T47D (cell line): ENCODE results near the gene SEMA3D.

Source experiments
- DNase-seq, 2 experiments: peaks; one replicate each; pipeline versions ENCODE4 v3.0.0 to v3.0.0-alpha.2; 2011 to 2012; ENCODE audit warnings: low read depth in 1 of 2, low spot score in 1 of 2
- JUND ChIP-seq: IDR thresholded peaks from 2 replicates; pipeline ENCODE4 v1.6.1; 2012; ENCODE audit warnings: low read depth
- in situ Hi-C: cut with HindIII; loops from 2 replicates; pipeline ENCODE4 v1.10.0; 2016; ENCODE audit warnings: low sequenced_read_pairs, low pct_unique_long_range_greater_than_20kb

The SEMA3D gene

DNA sequence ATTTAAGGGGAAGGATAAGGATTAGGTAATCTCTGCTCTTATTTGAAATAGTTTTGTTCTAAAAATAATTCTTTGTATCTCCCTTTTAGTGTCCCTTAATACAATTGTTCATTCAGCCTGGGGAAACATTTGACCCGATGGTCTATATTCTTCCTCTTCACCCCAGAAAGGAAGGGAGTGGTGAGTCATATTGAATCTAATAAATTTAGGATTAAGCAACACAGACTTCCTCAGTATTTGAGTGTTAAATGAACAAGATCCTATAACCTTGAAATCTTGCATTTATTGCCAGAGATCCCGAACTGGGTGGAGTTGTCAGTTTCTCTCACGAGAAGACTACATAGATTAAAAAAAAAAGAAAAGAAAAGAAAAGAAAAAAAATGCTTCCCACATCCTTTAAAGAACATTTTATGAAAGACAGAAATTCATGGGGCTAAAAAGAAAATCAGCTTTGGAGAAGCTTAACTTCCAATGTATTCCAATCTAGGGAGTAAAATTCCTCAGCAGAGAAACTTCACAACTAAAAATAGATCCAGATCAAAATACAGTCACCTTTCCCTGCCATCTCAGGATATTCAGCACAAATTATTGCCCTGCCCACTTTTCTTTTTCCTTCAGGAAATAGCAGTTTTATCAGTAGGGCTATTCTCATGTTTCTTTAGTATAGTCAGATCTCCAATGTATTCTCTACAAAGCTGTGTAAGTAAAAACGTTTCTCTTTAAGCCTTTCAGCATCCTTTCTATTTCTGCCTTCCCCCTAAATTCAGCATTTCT lies 82.2 kb downstream of the SEMA3D start:
- DNase-seq, result no peak
- in situ Hi-C loops, result no loop called here
- no peak for TF ChIP-seq JUND

- DNase-seq, result no peak
- in situ Hi-C loops, result no loop called here
- TF ChIP-seq JUND, result no peak
Observed at GRCh38 chr7:85103962-85104361, 82.9 kb downstream of the SEMA3D start.

GRCh38 chr7:85103357-85103756 lies 83.5 kb downstream of the SEMA3D start:
- no peak for TF ChIP-seq JUND
- DNase-seq, result no peak
- in situ Hi-C loops, result no loop called here

DNA sequence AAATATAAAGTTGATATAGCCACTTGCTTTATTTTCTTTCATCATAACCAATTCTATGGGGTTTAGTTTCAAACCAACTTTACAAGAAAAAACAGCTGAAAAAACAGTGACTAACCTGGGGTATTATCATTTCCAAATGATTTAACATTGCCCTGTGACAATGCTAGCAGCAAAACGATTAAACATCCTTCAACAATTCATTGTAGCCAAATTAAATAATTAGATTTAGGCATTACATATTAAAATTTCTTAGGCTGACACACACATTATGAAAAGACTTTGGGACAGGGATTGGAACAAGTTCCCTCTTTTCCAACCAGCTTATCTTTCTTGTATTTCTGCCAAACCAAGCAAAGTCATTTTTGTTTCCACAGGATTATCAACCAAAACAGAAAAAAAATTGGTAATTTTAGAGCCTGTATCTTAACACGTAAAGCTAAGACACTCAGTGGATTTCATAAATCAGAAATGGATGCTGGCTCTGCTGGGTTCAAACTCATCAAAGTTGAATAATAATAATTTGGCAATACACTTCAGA lies 84.0 kb downstream of the SEMA3D start:
- no peak for TF ChIP-seq JUND
- DNase-seq, result no peak
- in situ Hi-C loops, result no loop called here

DNA sequence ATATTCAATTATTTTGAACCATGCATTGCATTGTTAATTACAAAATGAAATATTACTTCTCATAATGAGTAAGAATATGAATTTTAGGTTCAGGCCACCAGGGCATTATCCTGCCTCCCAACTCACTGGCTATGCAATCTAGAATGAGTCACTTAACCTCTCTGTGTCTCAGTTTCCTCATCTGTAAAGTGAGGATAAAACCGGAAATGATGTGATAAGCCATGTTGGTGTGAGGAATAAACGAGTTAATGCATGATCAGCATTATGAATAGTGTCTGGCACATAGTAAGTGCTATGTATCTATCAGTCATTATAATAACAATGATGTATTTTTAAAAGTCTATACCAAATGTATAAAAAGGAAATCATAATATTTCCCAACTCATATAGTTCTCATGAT lies 85.5 kb downstream of the SEMA3D start:
- no peak for DNase-seq

GRCh38 chr7:85097844-85098243 lies 89.0 kb downstream of the SEMA3D start:
- TF ChIP-seq JUND, result no peak

More for the DNA sequence above, 85.5 kb downstream of the SEMA3D start:
- no peak for TF ChIP-seq JUND
- in situ Hi-C loops, result no loop called here

GRCh38 chr7:85095806-85096205 lies 91.0 kb downstream of the SEMA3D start:
- DNase-seq, result no peak
- in situ Hi-C loops, result no loop called here

More at GRCh38 chr7:85097844-85098243, 89.0 kb downstream of the SEMA3D start:
- in situ Hi-C loops, result no loop called here
- no peak for DNase-seq

GRCh38 chr7:85095366-85095765 lies 91.5 kb downstream of the SEMA3D start:
- DNase-seq, result no peak
- in situ Hi-C loops, result no loop called here
- no peak for TF ChIP-seq JUND

More at GRCh38 chr7:85095806-85096205, 91.0 kb downstream of the SEMA3D start:
- TF ChIP-seq JUND, result no peak

DNA sequence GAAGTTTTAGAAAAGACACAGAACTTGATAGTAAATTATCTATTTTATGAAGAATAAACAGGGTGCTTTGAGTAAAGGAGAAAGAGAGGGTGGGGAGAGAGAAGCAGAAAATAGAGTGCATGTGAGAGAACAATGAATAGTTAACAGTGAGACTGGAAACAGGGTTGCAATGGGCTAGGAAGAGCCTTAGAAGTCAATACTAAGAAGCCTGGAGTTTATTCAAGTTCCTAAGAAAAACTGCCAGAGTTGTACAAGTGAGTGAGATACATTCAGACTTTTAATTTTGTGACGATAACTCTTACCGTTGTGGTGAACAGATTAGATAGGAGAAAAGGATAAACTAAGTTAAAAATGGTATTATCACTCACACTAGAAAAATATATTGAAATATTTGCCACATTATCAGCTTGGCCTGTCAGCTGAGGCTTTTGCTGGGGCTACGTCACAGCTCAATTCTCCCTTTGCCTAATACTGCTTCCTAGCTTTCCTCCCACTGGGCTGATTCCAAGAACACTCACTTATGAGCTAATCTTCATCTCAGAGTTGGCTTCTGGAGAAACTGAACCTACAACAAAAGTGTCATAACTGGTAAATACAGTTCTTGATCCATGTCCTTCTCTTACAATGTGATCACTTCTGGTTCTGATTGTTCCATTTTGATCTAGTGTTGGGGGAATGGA lies 92.7 kb downstream of the SEMA3D start:
- no peak for DNase-seq
- in situ Hi-C loops, result no loop called here
- TF ChIP-seq JUND, result no peak

GRCh38 chr7:85091565-85091928 lies 95.3 kb downstream of the SEMA3D start:
- no peak for TF ChIP-seq JUND
- in situ Hi-C loops, result no loop called here
- DNase-seq, result no peak

- DNase-seq, result no peak
- TF ChIP-seq JUND, result no peak
- in situ Hi-C loops, result no loop called here
Observed at GRCh38 chr7:85090919-85091564, 95.8 kb downstream of the SEMA3D start.

GRCh38 chr7:85090143-85090542 lies 96.7 kb downstream of the SEMA3D start:
- in situ Hi-C loops, result no loop called here
- DNase-seq, result no peak
- TF ChIP-seq JUND, result no peak

DNA sequence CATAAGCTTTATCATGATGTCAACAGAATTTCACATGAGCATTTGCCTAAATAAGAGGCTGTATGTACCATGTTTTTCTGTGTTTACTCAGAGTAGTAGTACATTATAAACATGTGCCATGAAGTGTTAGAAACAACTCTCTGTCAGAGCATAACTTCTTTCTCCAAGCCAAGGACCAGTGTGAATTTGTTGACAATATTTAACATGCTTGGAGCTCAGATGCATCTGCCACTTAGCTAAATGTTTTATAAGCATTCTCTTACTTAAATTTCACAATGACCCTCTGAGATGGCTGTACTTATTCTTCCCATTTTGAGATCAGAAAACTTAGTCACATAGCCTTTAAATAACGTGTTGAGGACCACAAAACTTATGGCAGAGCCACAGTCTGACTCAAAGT lies 105.0 kb downstream of the SEMA3D start:
- TF ChIP-seq JUND, result no peak
- in situ Hi-C loops, result no loop called here
- DNase-seq, result no peak
